ENCODE measurements around the gene SRBD1.
A peak's percentile ranks its signal among the peaks of the same experiment; 100 is the strongest.
"Not testable (repeated sequence)": the region's sequence is repeated elsewhere in the genome, so short reads cannot be mapped to it uniquely, and the experiment has no call there.

Gene SRBD1

GRCh38 chr2:45460825-45461224 lies 150.2 kb downstream of the SRBD1 start:
- DNase-seq: no peak

DNA sequence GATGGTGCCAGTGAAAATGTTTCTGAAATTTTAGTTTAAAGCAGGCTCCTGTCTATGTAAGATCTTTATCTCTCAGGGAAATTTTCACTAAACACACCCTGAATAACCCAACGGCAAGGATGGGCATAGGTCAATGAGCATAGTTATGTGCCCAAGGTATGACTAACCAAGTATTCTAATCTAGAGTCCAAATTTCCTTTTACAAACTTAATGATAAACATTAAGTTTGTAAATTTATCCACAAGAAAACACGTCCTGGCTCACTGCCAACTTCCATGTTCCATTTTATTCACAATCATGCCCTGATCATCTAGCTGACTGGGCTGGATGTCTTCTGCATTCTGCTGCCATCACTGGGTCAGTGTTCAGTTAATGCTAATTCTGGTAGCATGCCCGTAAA lies 151.2 kb downstream of the SRBD1 start:
- no peak for DNase-seq

DNA sequence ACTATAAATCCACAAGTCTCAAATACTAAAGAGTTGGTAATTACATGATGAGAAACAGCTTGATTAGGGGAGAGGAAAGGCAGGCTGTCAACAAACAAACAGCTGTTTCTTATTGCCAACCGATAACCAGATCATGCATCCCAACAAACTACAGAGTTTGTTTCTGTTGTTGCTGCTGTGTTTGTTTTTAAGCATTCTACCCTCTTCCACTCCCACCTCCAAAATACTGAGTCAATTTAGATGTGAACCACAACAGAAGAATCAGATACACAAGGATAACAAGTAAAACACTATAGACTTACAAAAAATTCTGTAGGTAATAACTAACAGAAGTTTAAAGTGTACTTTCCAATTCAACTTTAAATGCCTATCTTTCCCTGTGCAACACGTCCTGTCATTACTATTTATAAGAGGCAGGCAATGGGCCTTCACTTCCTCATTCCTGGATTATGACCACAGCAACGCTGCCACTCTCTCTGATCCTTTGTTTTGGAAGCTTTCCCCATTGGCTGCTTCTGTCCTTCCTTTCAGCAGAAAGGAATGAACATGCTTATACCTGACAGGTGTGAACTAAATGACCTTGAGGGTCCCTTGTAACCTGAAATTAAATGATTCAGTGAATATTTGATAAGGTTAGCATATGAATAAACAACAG lies 152.0 kb downstream of the SRBD1 start:
- DNase-seq: peak; percentile 80

- DNase-seq: no peak
These were observed 153.7 kb downstream of the SRBD1 start for GRCh38 chr2:45457211-45457945.

DNA sequence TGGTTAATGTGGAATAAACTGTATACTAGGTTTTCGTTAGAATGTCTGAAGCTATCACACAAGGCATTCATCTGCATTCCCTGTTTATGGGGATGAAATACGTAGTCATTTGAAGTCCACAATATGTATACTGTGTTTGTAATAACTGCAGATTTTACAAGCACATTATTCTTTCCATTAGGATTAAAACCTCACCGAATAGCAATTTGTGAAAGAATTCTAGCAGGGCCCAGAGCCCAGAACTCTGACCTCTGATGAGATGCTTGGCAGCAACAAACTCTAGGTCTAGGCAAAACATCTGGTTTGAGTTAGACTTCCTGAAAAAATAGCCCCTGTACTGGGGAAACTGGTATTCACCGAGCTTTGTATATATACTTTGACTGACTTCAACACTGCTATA lies 158.2 kb downstream of the SRBD1 start:
- peak; percentile 95 for DNase-seq

- no peak for DNase-seq
These were observed 160.4 kb downstream of the SRBD1 start for GRCh38 chr2:45450634-45451033.

DNA sequence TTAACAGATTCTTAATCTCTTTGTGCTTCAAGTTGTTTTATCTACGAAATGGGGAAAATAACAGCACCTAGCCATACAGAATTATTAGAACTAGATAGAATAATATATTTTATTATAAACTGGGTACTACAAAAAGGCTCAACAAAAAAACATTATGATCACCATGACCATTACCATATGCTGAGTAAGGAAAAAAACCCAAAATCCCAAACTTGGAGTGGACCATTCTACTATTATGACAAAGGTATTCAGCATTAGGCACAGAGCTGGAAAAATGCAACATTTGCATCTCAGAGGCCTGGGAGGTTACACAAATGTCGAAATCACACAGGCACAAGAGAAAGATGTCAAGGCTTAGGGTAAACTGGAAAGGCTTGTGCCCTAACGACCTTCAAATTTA lies 162.8 kb downstream of the SRBD1 start:
- no peak for DNase-seq

DNA sequence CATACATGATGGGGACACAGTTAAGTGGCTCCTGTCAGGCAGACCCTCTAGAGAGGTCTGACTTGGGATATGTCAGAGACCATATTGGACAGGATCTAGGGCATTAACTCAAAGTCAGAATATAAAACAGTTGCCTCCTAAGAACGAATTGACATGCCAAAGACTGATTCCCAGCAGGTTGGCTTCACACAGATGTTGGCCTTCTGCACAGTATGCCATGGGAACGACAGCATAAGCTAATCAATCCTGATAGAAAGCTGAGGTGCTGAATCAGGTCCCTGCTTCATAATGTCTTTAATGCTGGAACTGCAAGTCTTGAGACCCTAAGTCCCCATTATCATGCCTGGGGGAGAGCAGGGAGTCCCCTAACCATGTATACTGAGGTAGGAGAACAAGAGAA lies 165.1 kb downstream of the SRBD1 start:
- DNase-seq: no peak

- peak; percentile 56 for DNase-seq
These were observed 166.0 kb downstream of the SRBD1 start for GRCh38 chr2:45445037-45445436.

- no peak for DNase-seq
These were observed 168.1 kb downstream of the SRBD1 start for GRCh38 chr2:45443012-45443411.

DNA sequence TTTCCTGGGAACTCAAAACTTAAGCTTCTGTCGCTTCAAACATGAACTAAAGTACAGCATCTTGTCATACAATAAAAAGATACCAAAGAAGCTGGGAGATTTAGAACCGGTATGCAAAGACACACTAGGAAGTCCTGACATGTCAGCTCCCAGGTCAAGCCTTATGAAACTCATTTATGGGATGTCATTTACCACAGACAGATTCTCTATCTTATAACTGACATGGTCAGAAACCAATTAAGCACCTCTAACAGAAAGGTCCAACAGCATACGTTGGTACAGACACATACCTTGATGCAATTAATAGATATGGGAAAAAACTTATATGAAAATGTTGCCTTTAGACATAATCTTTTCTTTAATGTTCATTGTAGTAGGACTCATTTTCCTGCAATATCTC lies 169.0 kb downstream of the SRBD1 start:
- no peak for DNase-seq

DNA sequence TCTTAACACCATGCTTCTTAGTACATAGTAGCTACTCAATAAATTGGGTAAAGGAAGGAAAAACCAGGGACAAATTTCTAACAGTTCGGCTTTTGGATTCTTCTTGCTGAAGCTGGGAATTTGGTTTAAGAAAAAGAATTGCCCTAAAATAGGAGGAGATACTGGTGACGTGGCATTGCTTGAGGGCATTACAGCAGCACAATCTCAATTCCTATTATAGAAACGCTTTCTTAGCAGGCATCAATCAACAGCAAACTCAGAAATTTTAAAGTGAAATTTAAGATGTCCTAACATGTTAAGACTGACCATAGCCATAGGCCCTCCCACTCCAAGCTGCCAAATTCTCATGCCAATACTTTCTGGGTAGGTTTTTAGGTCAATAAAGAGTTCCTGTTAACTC lies 169.5 kb downstream of the SRBD1 start:
- DNase-seq: no peak

GRCh38 chr2:45439788-45440773 lies 171.0 kb downstream of the SRBD1 start:
- peak; percentile 15 for DNase-seq

- no peak for DNase-seq
These were observed 172.0 kb downstream of the SRBD1 start for GRCh38 chr2:45438872-45439665.

GRCh38 chr2:45436456-45436855 lies 174.6 kb downstream of the SRBD1 start:
- DNase-seq: no peak

GRCh38 chr2:45435316-45435715 lies 175.8 kb downstream of the SRBD1 start:
- DNase-seq: peak; percentile 96

DNA sequence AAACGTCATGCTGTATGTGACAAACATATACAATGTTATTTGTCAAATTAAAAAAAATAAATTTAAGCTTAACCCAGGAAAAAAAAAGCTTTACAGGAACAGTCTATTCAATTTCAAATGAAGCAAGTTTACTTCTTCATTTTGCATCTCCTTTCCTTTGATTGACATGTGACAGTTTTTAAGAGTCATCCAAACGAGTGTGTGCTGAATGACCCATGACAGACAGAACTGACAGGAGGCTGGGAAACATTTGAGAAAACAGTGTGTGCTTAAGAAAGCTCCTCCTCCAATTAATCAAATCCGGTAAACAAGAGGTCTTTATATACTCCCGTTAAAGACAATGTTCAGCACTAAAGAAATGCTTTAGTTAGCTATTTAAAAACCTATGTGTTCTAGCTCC lies 177.7 kb downstream of the SRBD1 start:
- no peak for DNase-seq

DNA sequence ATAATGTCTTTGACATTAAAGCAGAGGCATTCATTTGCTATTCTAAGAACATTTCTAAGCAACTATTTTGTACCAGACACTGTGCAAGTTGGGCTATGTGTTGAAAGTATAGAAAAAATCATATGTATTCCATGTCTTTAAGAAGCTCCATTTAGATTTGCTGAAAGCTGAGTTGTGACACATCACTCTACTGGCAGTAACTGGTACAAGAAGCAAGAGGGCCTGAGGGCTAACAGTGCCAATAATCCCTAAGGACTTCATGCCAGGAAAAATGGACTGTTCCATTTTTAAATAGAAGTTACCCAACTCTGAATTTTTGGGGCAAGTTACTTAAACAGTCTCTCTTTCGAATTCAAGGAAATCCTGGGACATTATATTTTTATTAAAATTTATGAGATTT lies 178.7 kb downstream of the SRBD1 start:
- peak; percentile 56 for DNase-seq

DNA sequence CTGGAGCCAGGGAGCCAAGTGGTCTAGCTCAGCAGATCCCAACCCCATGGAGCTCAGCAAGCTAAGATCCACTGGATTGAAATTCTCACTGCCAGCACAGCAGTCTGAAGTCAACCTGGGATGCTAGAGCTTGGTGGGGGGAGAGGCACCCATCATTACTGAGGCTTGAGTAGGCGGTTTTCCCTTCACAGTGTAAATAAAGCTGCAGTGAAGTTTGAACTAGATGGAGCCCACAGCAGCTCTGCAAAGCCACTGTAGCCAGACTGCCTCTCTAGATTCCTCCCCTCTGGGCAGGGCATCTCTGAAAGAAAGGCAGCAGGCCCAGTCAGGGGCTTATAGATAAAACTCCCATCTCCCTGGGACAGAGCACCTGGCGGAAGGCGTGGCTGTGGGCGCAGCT lies 185.0 kb downstream of the SRBD1 start:
- DNase-seq: not testable (repeated sequence)

- no peak for DNase-seq
These were observed 188.1 kb downstream of the SRBD1 start for GRCh38 chr2:45422921-45423320.

GRCh38 chr2:45418532-45418931 lies 192.5 kb downstream of the SRBD1 start:
- no peak for DNase-seq

- DNase-seq: no peak
These were observed 195.4 kb downstream of the SRBD1 start for GRCh38 chr2:45415534-45416123.
